Upper lobe of left lung (tissue), 4 donors: ENCODE measurements around the gene EXOC4.

Experiments used
- CTCF ChIP-seq, 6 experiments: fragments of 450-650 bp in 4 of 6; fragments of 200-600 bp in 2 of 6; sonication (generic) in 2 of 6; IDR thresholded peaks; one replicate each; pipeline ENCODE4 v1.5.1; 2016 to 2019; ENCODE audit warnings: antibody characterized with exemption in 6 of 6
- EP300 ChIP-seq, 4 donors: sonication (generic); formaldehyde crosslinking; IDR thresholded peaks; one replicate each; pipeline ENCODE4 v1.5.1; 2017; ENCODE audit warnings: antibody characterized with exemption in 4 of 4, control low read depth in 2 of 4
- POLR2A ChIP-seq, 4 donors: fragments of 450-650 bp; IDR thresholded peaks; one replicate each; pipeline ENCODE4 v1.5.1; 2016 to 2017; ENCODE audit warnings: antibody characterized with exemption in 4 of 4, mild to moderate bottlenecking in 2 of 4
- POLR2AphosphoS5 ChIP-seq, 2 donors: sonication (generic); formaldehyde crosslinking; IDR thresholded peaks; one replicate each; pipeline ENCODE4 v1.5.1; 2017; ENCODE audit warnings: antibody characterized with exemption in 2 of 2

- no peak for TF ChIP-seq POLR2AphosphoS5 (IDR thresholded peaks at IDR 0.05)
- TF ChIP-seq POLR2A (IDR thresholded peaks at IDR 0.05), result no peak
- TF ChIP-seq CTCF (IDR thresholded peaks at IDR 0.05), result no peak
- no peak for TF ChIP-seq EP300 (IDR thresholded peaks at IDR 0.05)
These were observed 183.1 kb downstream of the EXOC4 start for GRCh38 chr7:133436014-133436428.
